Endothelial cell of umbilical vein (primary cell): Measurements from ENCODE around the gene TMEM120B.

Experiments used
- GATA2 ChIP-seq: IDR thresholded peaks from 2 replicates; pipeline ENCODE4 v1.7.0; 2011; ENCODE audit warnings: low read depth, mild to moderate bottlenecking, moderate library complexity, mixed read lengths, low read length; ENCODE audit not compliant: insufficient read length, insufficient read depth
- MYC ChIP-seq: IDR thresholded peaks from one replicate; pipeline ENCODE4 v1.6.1; 2011; ENCODE audit warnings: mild to moderate bottlenecking, low read depth, low read length
- POLR2A ChIP-seq: IDR thresholded peaks from 2 replicates; pipeline ENCODE4 v1.6.1; 2012; ENCODE audit warnings: low read depth, mild to moderate bottlenecking, control low read depth, low read length
- TF ChIP-seq, protein P1 (sequence below), 2 donors: IDR thresholded peaks; 1 replicate in 1 of 2; 2 replicates in 1 of 2; pipeline ENCODE4 v1.5.1; 2011; ENCODE audit warnings: low read length in 2 of 2, mild to moderate bottlenecking in 2 of 2, moderate library complexity in 2 of 2, control low read depth in 1 of 2, inconsistent platforms in 1 of 2, low read depth in 1 of 2; ENCODE audit not compliant: insufficient read depth in 1 of 2; ENCODE audit errors: extremely low read depth in 1 of 2

DNA sequence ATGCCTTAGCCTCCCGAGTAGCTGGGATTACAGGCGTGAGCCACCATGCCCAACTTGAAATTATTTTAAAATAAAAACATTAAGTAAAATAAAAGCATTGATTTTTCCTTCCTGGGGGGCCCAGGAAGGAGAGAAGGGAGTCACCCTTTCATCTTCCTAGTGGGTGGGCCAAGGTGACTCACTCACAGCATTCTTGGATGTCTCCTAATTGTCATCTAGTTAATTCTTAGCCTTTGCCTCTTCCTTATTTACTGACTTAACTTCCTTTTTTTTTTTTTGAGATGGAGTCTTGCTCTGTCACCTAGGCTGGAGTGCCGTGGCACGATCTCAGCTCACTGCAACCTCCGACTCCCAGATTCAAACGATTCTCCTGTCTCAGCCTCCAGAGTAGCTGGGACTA, 29.2 kb downstream of the TMEM120B start:
- TF ChIP-seq, protein P1, sequence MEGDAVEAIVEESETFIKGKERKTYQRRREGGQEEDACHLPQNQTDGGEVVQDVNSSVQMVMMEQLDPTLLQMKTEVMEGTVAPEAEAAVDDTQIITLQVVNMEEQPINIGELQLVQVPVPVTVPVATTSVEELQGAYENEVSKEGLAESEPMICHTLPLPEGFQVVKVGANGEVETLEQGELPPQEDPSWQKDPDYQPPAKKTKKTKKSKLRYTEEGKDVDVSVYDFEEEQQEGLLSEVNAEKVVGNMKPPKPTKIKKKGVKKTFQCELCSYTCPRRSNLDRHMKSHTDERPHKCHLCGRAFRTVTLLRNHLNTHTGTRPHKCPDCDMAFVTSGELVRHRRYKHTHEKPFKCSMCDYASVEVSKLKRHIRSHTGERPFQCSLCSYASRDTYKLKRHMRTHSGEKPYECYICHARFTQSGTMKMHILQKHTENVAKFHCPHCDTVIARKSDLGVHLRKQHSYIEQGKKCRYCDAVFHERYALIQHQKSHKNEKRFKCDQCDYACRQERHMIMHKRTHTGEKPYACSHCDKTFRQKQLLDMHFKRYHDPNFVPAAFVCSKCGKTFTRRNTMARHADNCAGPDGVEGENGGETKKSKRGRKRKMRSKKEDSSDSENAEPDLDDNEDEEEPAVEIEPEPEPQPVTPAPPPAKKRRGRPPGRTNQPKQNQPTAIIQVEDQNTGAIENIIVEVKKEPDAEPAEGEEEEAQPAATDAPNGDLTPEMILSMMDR (IDR thresholded peaks at IDR 0.05; ENCODE audit: extremely low read depth in 1 of 2, insufficient read depth in 1 of 2, low read depth in 1 of 2, low read length in 2 of 2), result no peak
- TF ChIP-seq POLR2A (no peak), MYC (no peak), GATA2 (no peak)
